ENCODE measurements around the gene TEC. TPM values are rescaled to one million over a fixed set of nuclear protein-coding genes. Genes with fewer than 3 reads are reported as not detected.
"Not testable (repeated sequence)": the region's sequence is repeated elsewhere in the genome, so short reads cannot be mapped to it uniquely, and the experiment has no call there.

Gene TEC
- polyA plus RNA-seq, 5 donors: 6.8 to 9.5 (median 8.9) TPM

DNA sequence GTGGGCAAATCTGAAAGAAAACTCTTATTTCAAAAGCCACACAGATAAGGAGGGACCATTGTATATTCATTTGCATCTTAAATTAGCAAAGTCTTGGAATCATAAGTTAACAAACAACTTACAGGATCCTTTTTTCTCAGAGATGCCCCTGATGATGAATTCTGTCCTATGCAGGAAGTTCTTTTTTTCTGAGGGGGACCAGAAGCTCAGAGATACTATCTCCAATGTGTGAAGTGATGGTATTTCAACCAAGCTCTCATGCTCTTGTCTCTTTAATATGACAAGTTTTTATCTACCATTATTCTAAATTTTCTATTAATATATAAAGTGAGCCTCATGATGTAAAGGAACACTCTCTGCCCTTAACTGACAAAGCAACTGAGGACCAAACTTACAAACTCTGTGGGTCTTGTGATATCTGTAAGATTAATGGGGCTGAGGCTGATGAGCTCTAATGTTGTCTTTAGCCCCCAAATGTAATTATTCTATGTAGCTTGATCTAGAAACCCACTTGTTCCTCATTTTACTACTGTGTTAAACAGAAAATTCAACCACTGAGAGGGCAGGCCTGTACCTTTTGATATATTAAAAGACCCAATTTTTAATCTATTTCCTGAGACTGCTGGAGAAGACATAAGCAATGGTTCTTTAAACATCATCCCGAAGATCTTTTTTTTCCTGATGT is 27.0 kb downstream of the TEC start:
- no peak for DNase-seq

DNA sequence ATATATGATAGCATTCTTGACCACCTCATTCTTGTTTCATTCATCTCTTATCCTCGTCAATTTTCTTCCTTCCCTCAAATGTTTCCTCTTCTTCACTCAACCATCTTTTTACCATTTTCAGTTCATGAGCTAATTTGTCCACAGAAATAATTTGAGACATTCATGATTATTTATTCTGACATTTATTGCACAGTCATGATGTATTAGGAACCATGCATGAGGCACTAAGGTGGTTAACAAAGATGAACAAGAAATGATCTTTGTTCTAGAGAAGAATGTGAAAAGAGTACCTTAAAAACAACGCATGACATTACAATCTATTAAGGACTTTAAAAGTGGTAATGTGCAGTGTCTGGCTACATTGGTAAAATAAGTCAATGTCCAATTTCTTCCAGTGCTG is 27.9 kb downstream of the TEC start:
- DNase-seq: no peak

DNA sequence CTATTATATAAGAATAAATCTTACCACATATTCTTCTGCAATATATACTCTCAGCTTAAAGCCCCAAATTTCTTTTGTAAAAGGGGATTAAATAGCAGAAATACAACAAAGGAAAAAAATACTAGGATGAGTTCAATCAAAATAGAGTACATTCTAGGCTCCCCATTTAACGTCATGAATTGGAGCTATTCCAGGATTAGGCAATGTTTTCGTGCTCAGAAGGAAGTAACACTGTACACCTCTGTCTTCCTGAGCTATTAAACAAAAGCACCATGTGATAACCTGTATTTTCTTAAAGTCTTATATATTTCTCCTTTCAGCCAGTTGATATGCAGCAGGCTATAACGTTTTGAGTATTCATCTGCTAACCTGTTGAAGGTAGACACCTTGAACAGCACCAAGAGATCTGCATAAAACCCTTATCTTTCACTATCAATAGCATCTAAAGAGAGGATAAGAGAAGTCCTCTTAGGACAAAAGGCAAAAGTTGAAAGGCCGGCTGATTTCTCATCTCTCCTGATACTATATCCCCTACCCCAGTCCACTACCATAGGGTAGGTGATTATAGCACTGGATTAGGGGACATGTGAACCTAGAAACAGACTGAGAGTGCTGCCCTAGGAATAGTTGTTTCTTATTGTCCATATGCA is 31.5 kb downstream of the TEC start:
- DNase-seq: peak in 1 of 2 donors; percentile 37

DNA sequence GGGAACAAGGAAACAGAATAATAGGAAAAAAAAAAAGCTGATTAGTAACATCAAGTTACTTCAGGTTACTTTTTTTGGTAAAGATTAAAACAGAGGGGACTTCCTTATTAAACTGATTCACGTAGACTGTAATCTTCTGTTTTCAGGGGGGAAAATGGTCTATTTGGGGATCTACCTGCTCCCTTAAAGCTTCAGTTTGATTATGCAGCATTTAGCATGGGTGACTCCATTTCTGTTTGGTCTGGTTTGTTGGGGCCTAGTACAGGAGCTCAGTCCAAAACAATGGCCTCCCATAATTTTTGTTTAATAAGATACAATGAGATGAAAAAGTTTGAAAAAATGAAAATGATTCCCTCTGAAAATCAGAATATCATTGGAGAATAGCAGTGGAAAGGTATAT is 34.6 kb downstream of the TEC start:
- no peak for DNase-seq

DNA sequence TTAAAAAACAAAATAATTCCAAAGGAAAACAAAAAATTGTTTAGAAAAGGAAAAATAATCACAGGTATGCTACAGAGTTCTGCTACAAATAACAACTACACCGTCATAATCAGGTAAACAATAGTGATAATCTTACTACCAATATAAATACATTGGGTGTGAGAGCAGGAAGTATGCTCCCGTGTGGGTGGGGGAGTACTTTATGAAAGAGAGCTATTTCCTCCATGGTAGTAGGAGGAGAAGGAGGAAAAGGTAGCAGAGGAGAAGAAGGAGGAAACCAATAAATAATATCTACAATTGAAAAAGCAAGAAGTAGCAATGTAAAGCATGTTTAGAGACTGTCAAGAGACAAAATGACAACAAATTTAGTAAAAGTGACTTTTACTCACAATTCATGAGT is 35.1 kb downstream of the TEC start:
- DNase-seq: no peak

DNA sequence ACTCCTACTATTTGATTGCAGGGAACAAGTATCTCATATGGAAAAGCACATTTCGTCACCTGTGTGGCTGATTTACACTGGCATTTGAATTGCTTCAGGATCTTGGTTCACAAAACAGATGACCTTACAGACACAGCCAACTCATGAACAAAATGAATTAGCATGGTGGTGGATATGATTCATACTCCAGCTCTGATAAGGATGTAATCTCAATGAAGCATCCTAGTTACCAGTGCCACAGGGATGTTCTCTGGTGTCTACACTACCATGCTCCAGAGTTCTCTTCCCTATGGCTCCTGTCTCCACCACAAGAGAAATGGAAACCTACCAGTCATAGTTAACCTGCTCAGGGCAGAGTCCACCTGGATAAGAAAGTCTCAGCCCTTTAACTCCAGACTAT is 40.7 kb downstream of the TEC start:
- no peak for DNase-seq

DNA sequence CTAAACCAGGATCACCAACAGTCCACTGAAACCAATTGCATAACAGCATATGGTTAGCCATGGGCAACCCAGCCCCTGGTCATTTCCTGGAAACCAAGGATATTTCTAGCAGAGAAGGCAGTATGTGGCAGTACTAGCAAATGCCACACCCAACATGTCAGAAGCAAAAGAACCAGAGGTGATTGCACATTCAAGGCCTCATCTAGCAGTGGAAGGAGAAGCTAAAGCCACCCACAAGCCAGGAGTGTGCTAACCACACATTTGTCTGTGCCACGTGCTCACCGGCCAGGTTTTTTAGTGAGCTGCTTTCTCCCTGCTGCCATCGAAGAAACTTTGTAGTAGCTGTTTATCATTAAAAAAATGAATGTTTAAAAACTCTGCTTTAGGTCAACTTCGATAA is 42.0 kb downstream of the TEC start:
- no peak for DNase-seq

DNA sequence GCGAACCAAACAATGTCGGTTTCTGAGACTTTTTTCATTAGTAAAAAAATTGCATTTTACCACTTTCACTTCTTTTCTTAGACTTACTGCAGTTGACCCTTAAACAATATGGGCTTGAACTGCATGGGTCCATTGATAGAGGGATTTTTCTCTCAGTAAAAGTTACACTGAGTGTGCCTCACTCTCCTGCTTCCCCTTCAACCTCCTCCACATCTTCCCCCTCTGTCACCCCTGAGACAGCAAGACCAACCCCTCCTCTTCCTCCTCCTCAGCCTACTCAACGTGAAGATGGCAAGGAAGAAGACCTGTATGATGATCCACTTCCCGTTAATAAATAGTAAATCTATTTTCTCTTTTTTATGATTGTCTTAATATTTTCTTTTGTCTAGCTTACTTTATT is 43.4 kb downstream of the TEC start:
- DNase-seq: no peak

DNA sequence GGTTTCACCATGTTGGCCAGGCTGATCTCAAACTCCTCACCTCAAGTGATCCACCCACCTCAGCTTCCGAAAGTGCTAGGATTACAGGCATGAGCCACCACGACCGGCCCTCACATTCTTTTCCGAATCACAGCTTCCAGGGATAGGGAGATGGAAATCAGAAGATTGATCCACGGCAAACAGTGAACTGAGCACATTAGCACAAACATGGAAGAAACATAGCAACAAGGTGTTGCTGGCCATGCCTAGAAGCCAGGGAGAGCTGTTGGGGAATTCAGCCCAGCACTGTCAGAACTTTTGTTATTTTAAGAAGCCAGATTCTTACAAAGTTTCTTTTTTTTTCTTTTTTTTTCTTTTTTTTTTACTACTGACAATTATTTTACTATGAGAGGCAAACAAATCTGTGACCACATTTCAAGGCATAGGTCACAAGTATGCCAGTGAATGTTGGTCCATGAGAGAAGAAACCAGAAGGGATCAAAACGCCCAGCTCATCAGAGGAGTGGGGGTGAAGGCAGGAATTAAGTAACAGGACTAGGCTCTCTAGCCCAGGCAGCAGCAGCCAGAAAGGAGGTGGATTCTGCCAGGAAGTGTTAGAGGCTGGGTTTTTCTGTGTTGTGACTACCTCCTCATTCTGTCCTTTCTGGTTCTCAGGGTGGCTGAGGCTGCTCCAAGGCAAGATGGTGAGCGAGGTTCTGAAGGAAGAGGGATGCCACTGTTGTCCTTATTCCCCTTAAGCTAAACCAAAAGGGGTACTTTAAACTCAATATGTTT is 44.1 kb downstream of the TEC start:
- DNase-seq: no peak

DNA sequence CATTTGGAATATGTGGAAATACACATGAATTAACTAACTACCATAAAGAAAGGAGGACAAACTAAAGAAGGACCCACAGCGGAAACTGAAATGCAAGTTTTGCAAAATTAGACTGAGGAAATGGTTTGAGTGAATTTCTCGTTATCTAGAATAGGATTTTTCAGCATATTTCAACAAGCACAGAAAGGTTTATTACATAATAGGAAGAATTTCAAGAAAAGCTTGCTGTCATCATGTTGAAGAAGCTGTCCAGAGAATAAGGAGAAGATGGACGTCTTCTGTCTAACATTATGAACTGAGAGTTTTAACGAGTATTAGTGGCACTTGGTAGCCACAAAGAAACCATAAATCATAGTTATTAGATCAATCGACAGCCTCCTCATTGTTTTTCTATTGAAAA is 45.0 kb downstream of the TEC start:
- DNase-seq: no peak

DNA sequence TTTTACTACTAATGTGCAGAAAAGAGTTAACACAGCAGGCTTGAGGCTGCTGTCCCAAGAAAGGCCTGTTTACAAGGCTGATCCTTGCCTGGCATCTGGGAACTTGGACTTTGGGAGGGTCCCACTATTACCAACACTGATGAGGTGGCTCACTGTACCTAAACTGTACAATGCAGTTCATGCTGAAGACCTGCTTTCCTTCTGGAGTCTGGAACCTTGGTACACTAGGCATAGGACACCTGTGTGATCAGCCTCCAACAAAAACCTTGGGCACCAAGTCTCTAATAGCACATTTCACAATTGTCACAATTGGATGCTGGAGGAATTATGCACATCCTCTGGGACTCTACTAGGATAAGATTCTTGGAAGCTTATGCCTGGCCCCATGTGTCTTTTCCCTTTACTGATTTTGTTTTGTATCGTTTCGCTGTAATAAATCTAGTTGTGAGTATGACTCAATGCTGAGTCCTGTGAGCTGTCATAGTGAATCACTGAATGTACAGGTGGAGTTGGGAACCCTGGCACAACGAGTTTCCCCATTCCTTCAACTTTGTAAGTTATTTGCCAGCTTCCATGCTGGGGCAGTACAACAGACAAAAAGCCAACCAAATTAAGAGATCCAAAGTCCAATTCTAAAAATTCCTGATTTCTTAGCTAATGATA is 45.9 kb downstream of the TEC start:
- DNase-seq: no peak

DNA sequence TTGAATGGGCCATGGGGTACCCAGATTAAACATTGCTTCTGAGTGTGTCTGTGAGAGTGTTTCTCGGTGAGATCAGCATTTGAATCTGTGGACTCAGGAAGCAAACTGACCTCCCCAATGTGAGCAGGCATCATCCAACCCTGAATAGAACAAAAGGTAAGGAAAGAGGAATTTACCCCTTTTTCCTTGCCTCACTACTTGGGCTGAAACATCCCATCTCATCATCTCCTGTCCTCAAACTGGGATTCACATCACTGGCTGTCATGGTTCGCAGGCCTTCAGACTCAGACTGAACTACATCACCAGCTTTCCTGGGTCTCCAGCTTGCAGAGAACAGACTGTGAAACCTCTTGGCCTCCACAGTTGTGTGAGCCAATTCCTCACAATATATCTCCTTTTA is 47.1 kb downstream of the TEC start:
- DNase-seq: no peak

DNA sequence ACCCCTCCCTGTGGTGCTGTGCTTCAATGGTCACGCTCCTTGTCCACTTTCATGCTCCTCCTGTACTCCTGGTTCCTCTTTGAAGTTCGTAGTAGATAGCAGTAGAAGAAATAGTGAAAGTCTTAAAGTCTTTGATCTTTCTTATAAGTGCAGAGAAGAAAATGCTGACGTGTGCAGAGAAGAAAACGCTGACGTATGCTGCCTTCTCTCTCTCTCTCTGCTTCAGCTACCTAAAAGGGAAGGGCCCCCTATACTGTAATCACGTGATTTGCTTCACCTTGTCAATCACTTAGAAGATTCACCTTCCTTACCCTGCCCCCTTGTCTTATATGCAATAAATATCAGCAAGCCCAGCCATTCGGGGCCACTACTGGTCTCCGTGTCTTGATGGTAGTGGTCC is 50.2 kb downstream of the TEC start:
- not testable (repeated sequence) for DNase-seq

DNA sequence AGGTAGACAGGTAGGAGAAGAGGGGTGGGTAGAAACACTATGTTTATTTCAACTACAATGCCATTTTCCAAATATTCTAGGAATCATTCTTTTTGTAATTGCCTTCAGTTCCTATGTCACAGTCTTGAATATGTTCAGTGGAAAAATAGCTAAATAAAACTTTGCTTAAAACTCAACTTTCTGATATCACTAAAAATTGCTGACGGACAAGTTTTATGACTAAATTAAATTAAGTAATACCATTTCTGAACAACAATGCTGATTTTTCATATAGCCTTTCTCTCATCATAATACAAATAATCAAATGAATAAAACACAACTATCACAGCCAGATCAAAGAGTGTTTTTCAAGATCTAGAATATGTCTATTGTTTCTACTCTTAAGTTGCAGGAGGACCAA is 53.1 kb downstream of the TEC start:
- no peak for DNase-seq

DNA sequence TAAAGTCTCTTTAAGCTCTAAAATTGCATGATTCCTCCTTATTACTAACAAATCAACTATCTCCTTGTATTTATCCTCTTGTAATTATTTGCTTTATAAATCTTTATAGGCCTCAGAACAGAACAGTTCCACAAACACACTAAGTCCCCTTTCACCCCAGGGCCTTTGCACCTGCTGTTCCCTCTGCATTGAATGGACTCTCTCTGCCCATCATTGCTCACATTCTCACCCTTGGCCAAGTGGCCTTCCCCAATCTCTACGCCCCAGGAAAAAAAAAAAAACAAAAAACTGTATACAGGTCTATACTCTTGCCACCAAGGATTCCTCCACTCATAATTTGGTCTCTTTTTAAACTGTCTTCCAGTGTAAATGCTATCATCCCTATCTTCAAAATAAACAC is 53.7 kb downstream of the TEC start:
- DNase-seq: no peak

DNA sequence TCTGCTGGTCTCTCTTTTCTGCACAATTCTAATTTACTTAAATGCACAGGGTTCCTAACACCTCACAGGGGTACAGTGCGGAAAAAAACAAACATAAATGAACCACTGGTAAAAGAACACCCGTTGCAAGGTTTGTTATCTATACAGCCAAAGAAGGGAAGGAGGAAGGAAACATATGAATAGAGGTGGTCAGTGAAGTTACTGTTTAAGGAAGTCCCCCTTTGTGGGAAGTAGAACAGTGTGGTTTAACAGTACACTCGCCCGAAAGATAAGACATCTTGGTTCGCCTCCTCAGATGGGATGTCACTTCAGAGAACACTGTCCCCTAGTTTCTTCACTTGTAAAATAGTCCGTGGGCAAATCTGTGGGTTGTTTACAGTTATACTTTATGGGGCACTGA is 57.5 kb downstream of the TEC start:
- DNase-seq: no peak

DNA sequence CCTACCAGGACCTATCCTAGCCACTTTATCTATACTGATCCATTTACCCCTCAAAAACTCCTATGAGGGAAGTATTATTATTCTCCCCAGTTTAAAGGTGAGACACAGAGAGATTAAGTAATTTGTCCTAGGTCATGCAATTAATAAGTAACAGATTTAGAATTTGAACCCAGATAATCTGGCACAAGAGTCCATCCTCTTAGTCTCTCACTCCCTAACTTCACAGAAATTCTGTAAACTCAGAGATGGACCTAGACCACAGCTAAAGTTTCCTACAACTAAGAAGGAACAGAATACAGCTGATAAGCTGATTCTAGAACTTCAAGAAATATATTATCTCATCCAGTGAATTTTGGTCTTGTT is 58.7 kb downstream of the TEC start:
- DNase-seq: no peak

DNA sequence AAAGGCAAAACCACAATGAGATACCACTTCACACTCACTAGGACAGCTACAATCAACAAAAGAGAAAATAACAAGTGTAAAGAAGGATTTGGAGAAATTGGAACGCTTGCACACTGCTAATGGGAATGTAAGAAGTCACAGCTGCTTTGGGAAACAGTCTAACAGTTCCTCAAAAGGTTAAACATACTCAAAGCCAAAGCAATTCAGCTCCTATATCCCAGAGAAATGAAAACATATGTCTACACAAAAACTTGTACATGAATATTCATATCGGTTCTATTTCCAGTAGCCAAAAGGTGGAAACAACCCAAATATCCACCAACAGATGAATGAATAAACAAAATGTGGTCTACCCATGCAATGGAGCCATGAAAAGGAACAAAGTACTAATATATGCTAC is 64.0 kb downstream of the TEC start:
- no peak for DNase-seq

DNA sequence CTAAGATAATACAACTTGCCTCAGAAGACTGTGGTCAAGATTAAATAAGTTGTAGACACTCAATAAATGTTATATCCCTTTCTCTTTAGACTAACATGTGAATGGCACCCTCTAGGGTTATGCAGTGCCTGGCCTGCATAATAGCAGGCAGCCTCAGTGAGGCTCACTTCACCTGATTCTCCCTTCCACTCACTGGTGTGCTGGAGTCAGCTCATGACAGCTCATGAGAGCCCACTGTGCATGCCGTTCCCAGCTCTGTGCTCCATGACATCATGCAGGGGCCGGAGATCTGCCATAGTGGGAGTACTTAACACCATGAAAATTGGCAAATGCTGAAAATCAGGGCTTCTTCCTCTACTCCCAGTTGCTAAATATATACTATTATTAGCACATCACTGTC is 64.5 kb downstream of the TEC start:
- no peak for DNase-seq

DNA sequence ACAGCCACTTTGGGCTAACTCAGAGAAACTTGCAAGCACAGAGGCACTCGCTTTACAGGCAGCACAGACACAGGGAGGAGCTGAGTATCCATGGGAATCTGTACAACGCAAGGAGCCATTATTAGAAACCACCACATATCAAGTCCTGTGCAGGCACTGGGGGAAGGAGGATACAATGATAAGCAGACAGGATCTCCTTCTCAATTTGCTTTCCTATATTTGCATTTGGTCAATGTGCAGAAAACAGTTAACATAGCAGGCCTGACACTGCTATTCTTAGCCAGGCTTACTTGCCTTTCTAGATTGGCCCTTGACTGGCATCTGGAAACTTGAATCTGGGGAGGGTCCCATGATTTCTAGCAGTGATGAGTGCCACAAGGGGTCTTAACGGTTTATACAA is 65.8 kb downstream of the TEC start:
- no peak for DNase-seq

DNA sequence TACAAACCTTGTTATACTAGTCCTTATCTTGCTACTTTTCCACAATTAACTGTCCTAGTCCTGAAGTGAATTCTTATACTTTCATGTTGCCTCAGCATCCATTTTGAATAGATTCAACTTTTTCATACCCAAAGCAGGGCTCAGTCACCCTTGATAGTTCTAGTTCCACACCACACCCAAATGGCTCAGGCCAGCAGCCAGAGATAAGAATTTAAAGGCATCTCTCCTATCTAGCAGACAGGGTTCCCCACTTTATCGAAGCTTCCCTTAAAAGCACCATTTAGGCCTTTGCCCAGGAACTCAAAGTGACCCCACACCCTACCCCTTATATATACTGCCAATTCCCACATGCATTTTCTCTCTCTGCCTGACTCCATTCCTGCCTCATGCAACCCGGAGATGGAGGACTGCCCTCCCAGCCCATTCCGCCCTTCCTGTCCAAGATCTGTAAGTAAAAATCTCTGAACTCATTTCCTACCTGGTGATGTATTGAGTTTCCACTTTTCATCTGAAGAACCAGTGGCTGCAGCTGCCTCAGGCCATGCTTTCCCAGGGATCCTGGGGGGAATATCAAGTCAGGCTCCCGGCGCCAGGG is 71.9 kb downstream of the TEC start:
- DNase-seq: no peak

DNA sequence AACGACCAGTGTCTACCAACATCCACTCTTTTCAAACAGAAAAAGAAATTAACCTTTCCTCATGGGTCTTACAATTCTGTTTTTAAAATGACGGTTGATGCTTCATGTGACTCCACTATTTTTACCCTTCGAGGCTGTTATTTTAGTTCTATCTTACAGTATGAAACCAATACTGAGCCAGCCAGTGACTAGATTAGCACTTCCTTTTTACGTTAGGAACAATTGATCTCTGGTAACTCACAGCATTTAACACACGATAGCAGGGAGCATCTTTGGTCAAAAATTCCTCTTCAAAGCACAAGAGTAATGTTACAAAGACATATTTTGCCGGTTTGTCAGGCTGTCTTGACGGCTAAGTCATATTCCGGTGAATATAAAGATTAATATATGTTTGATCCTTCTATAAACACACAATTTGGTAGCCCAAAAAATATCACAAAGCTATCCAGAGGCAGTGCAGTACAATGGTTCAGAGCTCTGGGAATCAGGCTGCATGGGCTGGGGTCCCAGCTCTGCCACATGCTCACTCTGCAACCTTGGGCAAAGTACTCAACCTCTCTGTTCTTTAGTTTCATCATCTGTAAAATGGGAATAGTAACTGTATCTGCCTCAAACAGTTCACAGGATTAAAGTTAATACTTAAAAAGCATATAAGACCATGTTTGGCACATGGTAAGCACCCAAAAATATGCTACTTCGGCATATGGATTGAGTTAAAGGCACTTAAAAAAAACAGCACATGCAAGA is 72.7 kb downstream of the TEC start:
- no peak for DNase-seq

Data from right lung (tissue), 5 donors.